GM21447 (cell line): ENCODE data around the gene VWA3B.

Experiments
- ATAC-seq: cut with Tn5 transposase; IDR thresholded peaks from one replicate; pipeline ENCODE4 v1.9.1; 2021; ENCODE audit not compliant: unreplicated experiment

Gene VWA3B

GRCh38 chr2:98172150-98172765 is 85.3 kb downstream of the VWA3B start:
- no peak for ATAC-seq

DNA sequence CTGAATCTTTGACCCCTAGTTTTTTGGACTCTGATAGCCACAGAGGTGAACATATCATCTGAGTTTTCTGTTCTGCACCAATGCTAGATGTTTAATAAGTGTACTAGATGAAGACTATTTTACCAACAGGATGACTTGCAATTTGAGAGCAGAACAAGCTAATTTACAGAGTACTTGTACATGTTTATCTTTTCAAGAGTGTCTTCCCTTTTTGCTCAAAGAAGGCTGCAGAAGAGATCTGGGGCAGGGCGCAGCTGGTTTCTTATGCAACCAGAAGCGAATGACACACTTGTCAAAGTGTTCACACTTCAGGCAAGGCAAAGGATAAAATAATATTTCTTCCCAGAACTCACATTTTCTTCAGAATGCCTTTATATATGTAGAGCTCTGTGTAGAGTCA is 86.0 kb downstream of the VWA3B start:
- ATAC-seq = no peak

GRCh38 chr2:98175811-98176210 is 88.8 kb downstream of the VWA3B start:
- no peak for ATAC-seq

GRCh38 chr2:98177286-98177685 is 90.3 kb downstream of the VWA3B start:
- ATAC-seq = no peak

- no peak for ATAC-seq
These were observed 91.0 kb downstream of the VWA3B start for GRCh38 chr2:98177986-98178385.

DNA sequence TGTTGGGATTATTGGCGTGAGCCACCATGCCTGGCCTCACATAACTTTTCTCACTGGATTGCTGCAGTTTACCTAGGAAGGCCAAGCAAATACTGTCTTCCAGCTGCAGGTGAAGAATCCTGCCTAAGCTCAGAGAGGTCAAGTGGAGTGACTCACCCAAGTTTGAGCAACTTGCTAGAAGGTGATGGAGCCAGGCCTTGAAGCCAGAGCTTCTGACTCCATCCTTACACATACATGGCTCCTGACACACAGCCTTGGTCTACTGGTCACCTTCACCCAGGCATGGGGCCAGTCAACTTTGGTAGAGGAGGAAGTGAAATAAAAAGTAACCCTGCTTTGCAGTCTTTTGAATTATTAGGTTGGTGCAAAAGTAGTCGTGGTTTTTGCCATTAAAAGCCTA is 93.5 kb downstream of the VWA3B start:
- ATAC-seq = no peak

DNA sequence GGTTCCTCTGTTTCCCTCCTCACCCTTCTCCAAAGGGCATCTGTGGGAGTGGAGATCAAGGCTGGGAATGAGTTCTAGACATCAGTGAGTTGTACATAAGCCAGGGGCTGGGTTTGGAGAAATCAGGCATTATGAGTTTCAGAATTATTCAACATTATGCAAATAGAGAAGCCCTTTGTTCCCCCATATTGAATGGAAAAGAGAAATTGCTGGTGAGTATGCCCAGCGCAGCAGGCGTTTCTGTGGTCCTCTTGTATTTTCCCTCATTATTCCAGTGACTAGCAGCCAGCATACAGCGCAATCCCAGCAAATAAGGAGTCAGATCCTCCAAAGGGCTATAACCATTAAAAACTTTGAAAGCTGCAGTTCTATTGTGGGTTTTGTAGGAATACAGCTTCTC is 94.4 kb downstream of the VWA3B start:
- no peak for ATAC-seq

GRCh38 chr2:98185801-98186200 is 98.8 kb downstream of the VWA3B start:
- no peak for ATAC-seq

GRCh38 chr2:98187194-98187593 is 100.2 kb downstream of the VWA3B start:
- ATAC-seq = no peak

DNA sequence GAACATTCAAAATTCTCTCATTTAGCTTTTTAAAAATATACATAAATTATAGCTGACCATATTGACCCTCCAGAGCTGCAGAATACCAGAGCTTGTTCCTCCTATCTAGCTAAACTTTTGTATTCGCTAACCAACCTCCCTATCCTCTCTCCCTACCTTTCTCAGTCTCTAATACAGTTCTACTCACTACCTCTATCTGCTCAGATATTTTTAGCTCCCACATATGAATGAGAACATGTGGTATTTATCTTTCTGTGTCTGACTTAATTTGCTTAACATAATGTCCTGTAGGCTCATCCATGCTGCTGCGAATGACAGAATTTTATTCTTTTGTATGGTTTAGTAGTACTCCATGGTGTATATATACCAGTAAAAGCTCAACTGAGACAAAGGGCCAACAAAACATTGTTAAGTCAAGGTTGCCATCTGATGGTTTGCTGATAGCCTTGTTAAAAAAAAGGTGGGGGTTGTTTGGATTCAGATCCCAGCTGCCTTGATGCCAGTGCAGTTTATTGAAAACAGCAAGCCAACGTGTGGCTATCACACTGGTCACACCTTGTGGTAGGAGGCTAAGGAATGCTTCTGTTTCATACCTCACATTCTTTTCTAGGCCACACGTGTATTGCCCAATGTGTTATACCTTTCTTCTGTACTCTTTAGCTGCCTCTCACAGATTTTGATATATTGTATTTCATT is 101.5 kb downstream of the VWA3B start:
- no peak for ATAC-seq

DNA sequence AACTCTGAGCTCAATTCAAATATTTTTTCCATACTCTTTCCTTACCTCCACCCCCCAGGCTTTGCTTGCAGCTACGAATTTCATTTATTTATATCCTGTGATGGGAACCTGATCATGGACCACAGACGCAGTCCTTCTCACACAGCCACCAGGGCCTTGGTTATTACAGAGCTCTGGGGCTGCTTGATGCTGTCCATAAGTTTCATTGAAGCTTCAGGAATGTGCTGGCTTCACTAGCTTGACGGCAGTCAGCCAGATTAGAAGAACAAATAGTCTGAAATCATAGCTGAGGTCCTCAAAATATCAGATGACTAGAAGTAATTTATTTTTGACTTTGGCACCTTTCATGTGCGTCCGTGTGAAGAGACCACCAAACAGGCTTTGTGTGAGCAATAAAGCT is 104.9 kb downstream of the VWA3B start:
- ATAC-seq = no peak

GRCh38 chr2:98201576-98201975 is 114.6 kb downstream of the VWA3B start:
- no peak for ATAC-seq

GRCh38 chr2:98205889-98206288 is 118.9 kb downstream of the VWA3B start:
- ATAC-seq = no peak

- ATAC-seq = no peak
These were observed 125.4 kb downstream of the VWA3B start for GRCh38 chr2:98212092-98213000.

DNA sequence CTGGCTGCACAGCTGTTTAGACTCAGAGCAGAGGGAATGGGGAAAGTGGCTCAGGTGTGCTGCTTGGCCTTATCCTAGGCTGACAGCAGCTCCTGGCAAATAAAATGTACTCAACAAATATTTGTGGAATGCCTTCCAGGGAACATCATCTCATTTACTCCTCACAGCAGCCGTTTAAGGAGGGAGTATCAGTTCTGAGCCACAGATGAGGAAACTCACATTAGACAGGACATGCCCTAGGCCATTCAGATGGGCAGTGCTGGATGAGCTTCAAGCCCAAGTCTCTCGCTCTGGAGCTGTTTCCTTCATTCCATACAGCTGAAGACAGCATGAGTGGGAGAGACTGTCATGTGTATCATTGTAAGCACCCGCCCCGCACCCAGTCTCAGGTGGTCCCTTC is 129.6 kb downstream of the VWA3B start:
- ATAC-seq = no peak

DNA sequence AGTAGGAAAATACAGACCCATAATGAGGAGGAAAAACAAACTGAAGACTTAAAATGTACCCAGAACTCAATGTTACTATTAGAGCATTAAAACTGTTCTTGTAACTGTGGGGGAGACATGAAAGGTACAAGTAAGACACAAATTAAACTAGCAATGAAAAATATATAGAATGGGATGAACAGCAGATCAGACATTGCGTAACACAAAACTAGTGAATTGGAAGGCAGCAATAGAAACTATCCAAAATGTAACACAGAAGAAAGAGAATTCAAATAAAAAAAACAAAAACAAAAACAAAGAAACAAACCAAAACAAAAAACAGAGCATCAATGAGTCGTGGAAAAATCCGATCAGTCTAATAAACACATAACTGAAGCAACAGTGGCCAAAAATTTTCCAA is 132.2 kb downstream of the VWA3B start:
- no peak for ATAC-seq

- no peak for ATAC-seq
These were observed 147.0 kb downstream of the VWA3B start for GRCh38 chr2:98233941-98234340.

- no peak for ATAC-seq
These were observed 147.8 kb downstream of the VWA3B start for GRCh38 chr2:98234776-98235175.

GRCh38 chr2:98236935-98237334 is 150.0 kb downstream of the VWA3B start:
- no peak for ATAC-seq

DNA sequence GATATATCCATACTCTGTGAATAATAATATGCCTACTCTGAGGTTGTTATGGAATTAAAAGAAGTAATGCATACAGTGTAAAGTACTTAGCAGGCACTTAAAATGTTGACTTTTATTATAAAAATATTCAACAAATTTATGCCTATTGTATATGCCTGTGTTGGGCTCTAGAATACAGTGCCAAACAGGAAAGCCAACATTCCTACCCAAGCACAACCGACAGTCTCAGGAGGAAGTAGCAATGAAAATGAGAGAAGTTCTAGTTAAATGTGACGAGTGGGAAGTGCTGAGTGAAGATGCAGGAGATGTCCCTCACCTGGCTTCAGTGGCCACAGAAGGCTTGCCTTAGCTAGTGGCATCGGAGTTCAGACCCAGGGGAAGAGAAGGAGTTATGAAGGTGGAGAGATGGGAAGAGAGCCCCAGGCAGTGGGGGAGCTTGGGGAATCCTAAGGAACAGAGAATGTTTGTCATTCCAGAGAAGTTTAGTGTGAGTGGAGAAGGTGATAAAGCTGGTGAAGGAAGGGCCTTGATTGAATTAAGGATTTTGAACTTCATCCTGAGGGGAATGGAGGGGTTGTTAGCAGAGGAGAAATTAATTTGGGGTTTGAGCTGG is 153.9 kb downstream of the VWA3B start:
- ATAC-seq = no peak

DNA sequence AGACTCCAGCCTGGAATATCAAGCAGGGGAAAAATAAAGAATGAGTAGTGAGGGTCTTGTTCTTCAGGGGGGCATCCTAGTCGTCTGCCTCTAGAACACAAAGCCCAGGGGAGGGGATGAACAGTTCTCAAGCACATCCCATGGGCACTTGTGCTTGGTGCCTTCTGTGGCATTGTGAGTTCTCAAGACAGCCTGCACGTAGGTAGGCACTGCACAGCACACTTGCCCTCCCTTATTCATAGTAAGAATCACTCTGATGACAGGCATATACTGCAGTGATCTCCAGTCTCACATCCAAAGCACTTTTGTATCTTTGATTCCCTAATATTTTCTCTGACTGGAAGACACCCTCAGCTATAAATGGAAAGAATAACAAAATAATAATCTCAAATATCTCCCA is 154.6 kb downstream of the VWA3B start:
- no peak for ATAC-seq

GRCh38 chr2:98242003-98242402 is 155.0 kb downstream of the VWA3B start:
- no peak for ATAC-seq
